Parathyroid adenoma (tissue), 2 donors: Measurements from ENCODE around the gene SS18.
"Not testable (repeated sequence)": the region's sequence is repeated elsewhere in the genome, so short reads cannot be mapped to it uniquely, and the experiment has no call there.

Experiments used
- H2AFZ ChIP-seq: fragments of 300-600 bp; sonication (generic); one replicate; pipeline ENCODE4 v1.7.0; 2017; ENCODE audit warnings: antibody characterized with exemption, mild to moderate bottlenecking
- H3K27ac ChIP-seq: fragments of 300-600 bp; sonication (generic); one replicate; pipeline ENCODE4 v1.7.0; 2017
- H3K27me3 ChIP-seq: fragments of 300-600 bp; sonication (generic); one replicate; pipeline ENCODE4 v1.7.0; 2017; ENCODE audit warnings: low read length; ENCODE audit not compliant: control insufficient read depth, insufficient read depth
- H3K36me3 ChIP-seq: fragments of 300-600 bp; sonication (generic); one replicate; pipeline ENCODE4 v1.7.0; 2017; ENCODE audit warnings: low read length; ENCODE audit not compliant: control insufficient read depth, insufficient read depth
- H3K4me1 ChIP-seq: fragments of 300-600 bp; sonication (generic); one replicate; pipeline ENCODE4 v1.7.0; 2017; ENCODE audit warnings: control low read depth
- H3K4me2 ChIP-seq: fragments of 300-600 bp; sonication (generic); one replicate; pipeline ENCODE4 v1.7.0; 2017; ENCODE audit warnings: low read length
- H3K4me3 ChIP-seq: fragments of 300-600 bp; sonication (generic); one replicate; pipeline ENCODE4 v1.7.0; 2017; ENCODE audit warnings: low read depth, low read length
- H3K79me2 ChIP-seq: fragments of 300-600 bp; sonication (generic); one replicate; pipeline ENCODE4 v1.7.0; 2017; ENCODE audit warnings: control low read depth
- H3K9ac ChIP-seq: fragments of 300-600 bp; sonication (generic); one replicate; pipeline ENCODE4 v1.7.0; 2017; ENCODE audit warnings: mild to moderate bottlenecking
- H3K9me3 ChIP-seq: fragments of 300-600 bp; sonication (generic); one replicate; pipeline ENCODE4 v1.7.0; 2017; ENCODE audit warnings: low read length; ENCODE audit not compliant: control insufficient read depth
- TF ChIP-seq, protein P1 (sequence below): fragments of 300-600 bp; sonication (generic); IDR thresholded peaks from one replicate; pipeline ENCODE4 v1.7.0; 2017; ENCODE audit warnings: antibody characterized with exemption, mild to moderate bottlenecking
- donor health status: primary hyperparathyroidism.

The SS18 gene

DNA sequence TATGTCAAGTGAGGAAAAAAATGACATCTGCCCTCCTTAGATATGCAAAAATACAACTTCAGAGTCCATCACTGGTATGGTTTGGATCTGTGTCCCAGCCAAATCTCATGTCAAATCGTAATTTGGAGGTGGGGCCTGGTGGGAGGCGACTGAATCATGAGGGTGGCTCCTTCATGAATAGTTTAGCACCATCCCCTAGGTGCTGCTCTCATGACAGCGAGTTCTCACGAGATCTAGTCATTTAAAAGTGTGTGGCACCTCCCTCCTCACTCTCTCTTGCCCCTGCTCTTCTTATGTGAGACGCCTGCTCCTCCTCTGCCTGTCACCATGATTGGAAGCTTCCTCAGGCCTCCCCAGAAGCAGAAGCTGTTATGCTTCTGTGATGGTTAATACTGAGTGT lies 37.4 kb upstream of the SS18 start:
- Histone ChIP-seq H3K36me3 (no peaks in the 10 kb centered on the region), H3K27me3 (no peaks in the 10 kb centered on the region), H3K27ac (no peak overlapping the region), H3K9ac (no peak overlapping the region), H3K4me1 (no peaks in the 10 kb centered on the region), H3K4me2 (no peak overlapping the region), H2AFZ (no peak overlapping the region), H3K4me3 (no peak overlapping the region), H3K9me3 (no peaks in the 10 kb centered on the region), H3K79me2 (no peaks in the 10 kb centered on the region)
- TF ChIP-seq, protein P1, sequence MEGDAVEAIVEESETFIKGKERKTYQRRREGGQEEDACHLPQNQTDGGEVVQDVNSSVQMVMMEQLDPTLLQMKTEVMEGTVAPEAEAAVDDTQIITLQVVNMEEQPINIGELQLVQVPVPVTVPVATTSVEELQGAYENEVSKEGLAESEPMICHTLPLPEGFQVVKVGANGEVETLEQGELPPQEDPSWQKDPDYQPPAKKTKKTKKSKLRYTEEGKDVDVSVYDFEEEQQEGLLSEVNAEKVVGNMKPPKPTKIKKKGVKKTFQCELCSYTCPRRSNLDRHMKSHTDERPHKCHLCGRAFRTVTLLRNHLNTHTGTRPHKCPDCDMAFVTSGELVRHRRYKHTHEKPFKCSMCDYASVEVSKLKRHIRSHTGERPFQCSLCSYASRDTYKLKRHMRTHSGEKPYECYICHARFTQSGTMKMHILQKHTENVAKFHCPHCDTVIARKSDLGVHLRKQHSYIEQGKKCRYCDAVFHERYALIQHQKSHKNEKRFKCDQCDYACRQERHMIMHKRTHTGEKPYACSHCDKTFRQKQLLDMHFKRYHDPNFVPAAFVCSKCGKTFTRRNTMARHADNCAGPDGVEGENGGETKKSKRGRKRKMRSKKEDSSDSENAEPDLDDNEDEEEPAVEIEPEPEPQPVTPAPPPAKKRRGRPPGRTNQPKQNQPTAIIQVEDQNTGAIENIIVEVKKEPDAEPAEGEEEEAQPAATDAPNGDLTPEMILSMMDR = no peak

DNA sequence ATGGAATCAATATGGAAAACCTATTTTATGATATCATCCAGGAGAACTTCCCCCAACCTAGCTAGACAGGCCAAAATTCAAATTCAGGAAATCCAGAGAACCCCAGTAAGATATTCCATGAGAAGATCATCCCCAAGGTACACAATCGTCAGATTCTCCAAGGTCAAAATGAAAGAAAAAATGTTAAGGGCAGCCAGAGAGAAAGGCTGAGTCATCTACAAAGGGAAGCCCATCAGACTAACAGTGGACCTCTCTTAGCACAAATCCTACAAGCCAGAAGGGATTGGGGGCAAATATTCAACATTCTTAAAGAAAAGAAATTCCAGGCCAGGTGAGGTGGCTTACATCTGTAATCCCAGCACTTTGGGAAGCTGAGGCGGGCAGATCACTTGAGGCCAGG lies 31.6 kb upstream of the SS18 start:
- H3K4me2 ChIP-seq, H3K9me3 ChIP-seq, H3K27me3 ChIP-seq, H3K27ac ChIP-seq, H3K36me3 ChIP-seq, H2AFZ ChIP-seq, H3K79me2 ChIP-seq, H3K4me1 ChIP-seq, H3K9ac ChIP-seq, H3K4me3 ChIP-seq: not testable (repeated sequence)

DNA sequence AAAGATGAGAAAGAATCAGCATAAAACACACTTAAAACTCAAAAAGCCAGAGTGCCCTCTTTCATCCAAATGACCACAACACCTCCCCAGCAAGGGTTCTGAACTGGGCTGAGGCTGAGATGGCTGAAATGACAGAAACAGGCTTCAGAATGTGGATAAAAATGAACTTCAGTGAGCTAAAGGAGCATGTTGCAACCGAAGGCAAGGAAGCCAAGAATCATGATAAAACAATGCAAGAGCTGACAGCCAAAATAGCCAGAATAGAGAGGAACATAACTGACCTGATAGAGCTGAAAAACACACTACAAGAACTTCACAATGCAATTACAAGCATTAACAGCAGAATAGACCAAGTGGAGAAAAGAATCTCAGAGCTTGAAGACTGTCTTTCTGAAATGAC lies 31.1 kb upstream of the SS18 start:
- no peaks in the 10 kb centered on the region for H3K36me3 ChIP-seq
- H3K27ac ChIP-seq = no peak overlapping the region
- no peak overlapping the region for H3K4me3 ChIP-seq
- no peak overlapping the region for H3K4me2 ChIP-seq
- TF ChIP-seq, protein P1 = no peak
- H3K79me2 ChIP-seq = no peaks in the 10 kb centered on the region
- H3K9ac ChIP-seq = no peak overlapping the region
- H3K27me3 ChIP-seq = no peaks in the 10 kb centered on the region
- H3K9me3 ChIP-seq = no peaks in the 10 kb centered on the region
- no peaks in the 10 kb centered on the region for H3K4me1 ChIP-seq
- no peak overlapping the region for H2AFZ ChIP-seq

DNA sequence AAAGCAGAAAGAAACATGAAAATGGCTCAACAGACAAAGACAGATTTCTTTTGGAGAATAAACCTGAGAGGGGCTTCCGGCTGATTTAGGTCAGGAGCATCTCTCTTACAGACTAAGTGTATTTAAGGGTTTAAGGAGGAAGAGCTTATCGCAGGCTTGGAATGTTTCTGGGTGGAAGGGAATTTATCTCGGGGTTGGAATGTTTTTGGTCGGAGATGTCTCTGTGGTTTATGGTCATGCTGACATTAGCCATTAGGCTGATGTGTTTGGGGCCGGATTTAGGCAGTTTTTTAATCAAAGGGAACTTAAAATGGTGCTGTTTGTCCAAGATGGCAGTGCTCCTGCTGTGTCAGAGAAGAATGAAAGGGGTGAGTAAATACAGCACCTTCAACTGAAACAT lies 28.8 kb upstream of the SS18 start:
- no peak overlapping the region for H2AFZ ChIP-seq
- TF ChIP-seq, protein P1 = no peak
- no peaks in the 10 kb centered on the region for H3K27me3 ChIP-seq
- H3K9ac ChIP-seq = no peak overlapping the region
- no peak overlapping the region for H3K4me3 ChIP-seq
- no peaks in the 10 kb centered on the region for H3K79me2 ChIP-seq
- no peaks in the 10 kb centered on the region for H3K9me3 ChIP-seq
- no peaks in the 10 kb centered on the region for H3K36me3 ChIP-seq
- no peak overlapping the region for H3K27ac ChIP-seq
- no peak overlapping the region for H3K4me2 ChIP-seq
- H3K4me1 ChIP-seq = no peaks in the 10 kb centered on the region

DNA sequence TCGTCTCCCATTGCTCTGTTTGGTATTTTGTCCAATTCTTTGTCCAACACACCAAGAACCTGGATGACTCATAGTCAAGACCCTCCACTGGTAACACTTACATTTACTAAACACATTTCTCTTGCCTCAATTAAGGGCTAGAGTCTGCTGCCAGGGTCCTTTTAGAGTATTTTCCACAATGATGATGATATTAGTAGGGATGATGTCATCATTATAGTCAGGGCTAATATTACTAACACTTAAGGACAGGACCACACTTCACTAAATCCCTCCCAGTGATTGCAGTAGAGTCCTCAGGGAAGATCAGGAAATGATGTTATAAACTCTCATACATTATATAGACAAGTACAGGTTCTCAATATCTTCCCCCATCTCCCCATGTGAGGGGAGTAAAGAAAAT lies 13.6 kb upstream of the SS18 start:
- Histone ChIP-seq H3K36me3 (no peaks in the 10 kb centered on the region), H3K27ac (no peak overlapping the region), H3K9me3 (no peaks in the 10 kb centered on the region), H3K9ac (no peak overlapping the region), H3K4me3 (no peak overlapping the region), H3K79me2 (no peaks in the 10 kb centered on the region), H3K4me1 (no peaks in the 10 kb centered on the region), H3K27me3 (no peaks in the 10 kb centered on the region), H2AFZ (no peak overlapping the region), H3K4me2 (no peak overlapping the region)
- TF ChIP-seq, protein P1 = no peak
